Measurements from ENCODE around the gene APBB2. TPM values are rescaled to one million over a fixed set of nuclear protein-coding genes. Genes with fewer than 3 reads are reported as not detected.

APBB2 gene
- total RNA-seq, 4 donors from 2014 or later = 51.7 to 75.9 (median 71.1) TPM

GRCh38 chr4:40910706-40911105, 303.6 kb downstream of the APBB2 start:
- H3K27me3 ChIP-seq = no peaks in the 10 kb centered on the region
- H3K36me3 ChIP-seq = peaks cover 0 to under 1% (median 0%) of the 10 kb centered on the region in 4 donors
- no peak for DNase-seq (ENCODE audit: extremely low spot score)
- no peak for TF ChIP-seq CTCF (IDR thresholded peaks at IDR 0.05)
- TF ChIP-seq POLR2AphosphoS5 (IDR thresholded peaks at IDR 0.05) = no peak
- no peak for TF ChIP-seq EP300 (IDR thresholded peaks at IDR 0.05)
- TF ChIP-seq POLR2A (IDR thresholded peaks at IDR 0.05; ENCODE audit: low read depth) = no peak
- intact Hi-C loops (cut with DNase I) = no loop called here
- no peak overlapping the region for H3K4me3 ChIP-seq
- peak overlapping the region in 3 of 4 donors; percentile 44 to 67 (median 65) for H3K27ac ChIP-seq (replicated peaks in 1 of 4)
- no peaks in the 10 kb centered on the region for H3K9me3 ChIP-seq
- 92% methylated on average over 5 of the region's 5 CpGs for WGBS
- peaks cover 18 to 41% (median 31%) of the 10 kb centered on the region in 4 donors for H3K4me1 ChIP-seq

- TF ChIP-seq POLR2AphosphoS5 (IDR thresholded peaks at IDR 0.05) (peak in 1 of 2 donors; percentile 58), CTCF (IDR thresholded peaks at IDR 0.05) (no peak)
- no peaks in the 10 kb centered on the region for H3K27me3 ChIP-seq
- no peak overlapping the region for H3K4me3 ChIP-seq
- intact Hi-C loops (cut with DNase I) = no loop called here
- peaks cover 18 to 47% (median 33%) of the 10 kb centered on the region in 4 donors for H3K4me1 ChIP-seq
- H3K36me3 ChIP-seq = peaks cover 0 to 3% (median 0%) of the 10 kb centered on the region in 4 donors
- peak overlapping the region; percentile 65 to 68 (median 67) for H3K27ac ChIP-seq (replicated peaks in 1 of 4)
- 31% methylated on average over 6 of the region's 8 CpGs for WGBS
- DNase-seq (ENCODE audit: extremely low spot score) = no peak
- no peaks in the 10 kb centered on the region for H3K9me3 ChIP-seq
Observed at GRCh38 chr4:40909363-40909876, 304.9 kb downstream of the APBB2 start.

GRCh38 chr4:40908702-40909362, 305.5 kb downstream of the APBB2 start:
- H3K4me1 ChIP-seq = peaks cover 18 to 47% (median 33%) of the 10 kb centered on the region in 4 donors
- no peak for DNase-seq (ENCODE audit: extremely low spot score)
- intact Hi-C loops (cut with DNase I) = no loop called here
- H3K9me3 ChIP-seq = no peaks in the 10 kb centered on the region
- peaks cover 0 to 3% (median 0%) of the 10 kb centered on the region in 4 donors for H3K36me3 ChIP-seq
- H3K27me3 ChIP-seq = no peaks in the 10 kb centered on the region
- H3K4me3 ChIP-seq = no peak overlapping the region
- TF ChIP-seq EP300 (IDR thresholded peaks at IDR 0.05) (no peak), CTCF (IDR thresholded peaks at IDR 0.05) (peak; percentile 84 to 95 (median 94))
- 31% methylated on average over 10 of the region's 12 CpGs for whole genome bisulfite sequencing
- H3K27ac ChIP-seq (replicated peaks in 1 of 4) = peak overlapping the region; percentile 65 to 68 (median 67)

- TF ChIP-seq EP300 (IDR thresholded peaks at IDR 0.05) = no peak
- TF ChIP-seq POLR2AphosphoS5 (IDR thresholded peaks at IDR 0.05) = no peak
- no peak for TF ChIP-seq POLR2A (IDR thresholded peaks at IDR 0.05; ENCODE audit: low read depth)
- TF ChIP-seq CTCF (IDR thresholded peaks at IDR 0.05) = no peak
- Histone ChIP-seq H3K4me3 (no peak overlapping the region), H3K9me3 (no peaks in the 10 kb centered on the region), H3K4me1 (peaks cover 18 to 47% (median 33%) of the 10 kb centered on the region in 4 donors), H3K27ac (replicated peaks in 1 of 4) (peak overlapping the region; percentile 65 to 68 (median 67)), H3K27me3 (no peaks in the 10 kb centered on the region), H3K36me3 (peaks cover 0 to 3% (median 0%) of the 10 kb centered on the region in 4 donors)
- intact Hi-C loops (cut with DNase I) = no loop called here
- no peak for DNase-seq (ENCODE audit: extremely low spot score)
- WGBS = 64% methylated on average over 9 of the region's 12 CpGs
Observed at GRCh38 chr4:40908297-40908696, 306.0 kb downstream of the APBB2 start.

All from esophagus muscularis mucosa (tissue), 4 donors.